A549 (cell line): Measurements from ENCODE around the gene DEAF1. TPM values are rescaled to one million over a fixed set of nuclear protein-coding genes. Genes with fewer than 3 reads are reported as not detected.

Source experiments
- ATAC-seq, 2 experiments: fragments of 200-7000 bp in 1 of 2; fragments of >200 bp in 1 of 2; cut with Nextera tagmentation in 1 of 2; cut with Tn5 transposase in 1 of 2; 3 replicates each; pipeline versions ENCODE4 v1.8.0 to v1.9.1; 2018 to 2020; ENCODE audit warnings: mild to moderate bottlenecking in 1 of 2, moderate library complexity in 1 of 2
- CTCF ChIA-PET: fragments of 300-600 bp; sonication (Branson Sonifier 250); formaldehyde crosslinking; extraction: SDS; loops from one replicate; lab custom pipeline; 2021; ENCODE audit warnings: antibody characterized with exemption, inconsistent platforms; lab: Yijun Ruan, JAX
- POLR2A ChIA-PET: fragments of 350-600 bp; formaldehyde crosslinking; extraction: SDS; loops from one replicate; lab custom pipeline; 2021; ENCODE audit warnings: antibody characterized with exemption, inconsistent platforms; lab: Yijun Ruan, JAX
- DNase-seq, 2 experiments: peaks; one replicate each; pipeline versions ENCODE4 v3.0.0 to v3.0.0-alpha.2; 2011 to 2016; ENCODE audit warnings: low read depth in 1 of 2, low spot score in 1 of 2
- FAIRE-seq: peaks from 2 replicates; lab custom pipeline; 2011; peaks lifted over from hg19 to GRCh38; lab: Jason Lieb, UNC
- H3K27ac ChIP-seq, 2 experiments: fragments of >200 bp; sonication (Bioruptor Twin); formaldehyde crosslinking; 3 replicates each; pipeline ENCODE4 v1.5.1; 2016 to 2017
- H3K4me1 ChIP-seq: fragments of >200 bp; sonication (Bioruptor Twin); formaldehyde crosslinking; 3 replicates; pipeline ENCODE4 v1.6.1; 2016
- H3K4me2 ChIP-seq: fragments of >200 bp; sonication (Bioruptor Twin); formaldehyde crosslinking; 3 replicates; pipeline ENCODE4 v1.6.1; 2016
- H3K4me3 ChIP-seq: fragments of >200 bp; sonication (Bioruptor Twin); formaldehyde crosslinking; 3 replicates; pipeline ENCODE4 v1.5.1; 2016
- H3K9me3 ChIP-seq: fragments of >200 bp; sonication (Bioruptor Twin); formaldehyde crosslinking; 3 replicates; pipeline ENCODE4 v1.6.1; 2016
- BCL3 ChIP-seq: fragments of >200 bp; sonication (Bioruptor Twin); formaldehyde crosslinking; IDR thresholded peaks from 3 replicates; pipeline ENCODE4 v1.6.1; 2016
- E2F6 ChIP-seq: IDR thresholded peaks from 2 replicates; pipeline ENCODE4 v1.6.1; 2012; ENCODE audit warnings: low read depth, borderline replicate concordance
- EHMT2 ChIP-seq: fragments of 200-600 bp; sonication (generic); IDR thresholded peaks from 2 replicates; pipeline ENCODE4 v1.6.1; 2016; ENCODE audit warnings: antibody characterized with exemption, low read depth, mild to moderate bottlenecking, moderate library complexity
- EP300 ChIP-seq, 2 experiments: fragments of >200 bp; sonication (Bioruptor Twin); formaldehyde crosslinking; IDR thresholded peaks; 2 replicates in 1 of 2; 3 replicates in 1 of 2; pipeline ENCODE4 v1.6.1; 2016 to 2017
- FOSL2 ChIP-seq, 2 experiments: fragments of 450-650 bp in 1 of 2; fragments of >200 bp in 1 of 2; sonication (Bioruptor Twin) in 1 of 2; formaldehyde crosslinking; IDR thresholded peaks; 2 replicates each; pipeline versions ENCODE4 v1.5.0 to v1.6.1; 2016 to 2020; ENCODE audit warnings: mild to moderate bottlenecking in 1 of 2, moderate library complexity in 1 of 2
- JUN ChIP-seq, 2 experiments: fragments of >200 bp; sonication (Bioruptor Twin); formaldehyde crosslinking; IDR thresholded peaks; 2 replicates in 1 of 2; 3 replicates in 1 of 2; pipeline ENCODE4 v1.6.1; 2016 to 2017
- MAFK ChIP-seq: fragments of 450-650 bp; IDR thresholded peaks from 2 replicates; pipeline ENCODE4 v1.6.1; 2014; ENCODE audit not compliant: partially characterized antibody
- MAX ChIP-seq: IDR thresholded peaks from 2 replicates; pipeline ENCODE4 v1.6.1; 2012
- PBX3 ChIP-seq: IDR thresholded peaks from 2 replicates; pipeline ENCODE4 v1.6.1; 2012
- PHF8 ChIP-seq: fragments of 200-600 bp; sonication (generic); IDR thresholded peaks from 2 replicates; pipeline ENCODE4 v1.6.1; 2016; ENCODE audit warnings: low read depth, mild to moderate bottlenecking, antibody characterized with exemption, moderate library complexity, borderline replicate concordance
- POLR2A ChIP-seq: IDR thresholded peaks from 2 replicates; pipeline ENCODE4 v1.6.1; 2012; ENCODE audit warnings: mild to moderate bottlenecking, low read length
- RCOR1 ChIP-seq: fragments of 150-350 bp; IDR thresholded peaks from 2 replicates; pipeline ENCODE4 v1.6.1; 2014; ENCODE audit warnings: antibody characterized with exemption, low read length, low read depth
- RFX5 ChIP-seq: fragments of 450-650 bp; IDR thresholded peaks from 2 replicates; pipeline ENCODE4 v1.7.1; 2014; ENCODE audit warnings: antibody characterized with exemption, mild to moderate bottlenecking, moderate library complexity
- WGBS: methylation state at CpG from one replicate; pipeline ENCODE4 v1.1.6; 2017; ENCODE audit errors: missing lambda C conversion rate; 5-methylcytosine and 5-hydroxymethylcytosine counted together
- polyA plus RNA-seq, 4 experiments: library from polyadenylated mRNA; depleted of rRNA in 3 of 4; stranded (reverse); fragments of >200 nt; fragmentation: RNase III in 1 of 4; extraction: RNeasy Plus Mini Kit Qiagen cat#74134 plus additional on column Dnase treatment in 1 of 4; gene quantifications; 2 replicates in 3 of 4; 3 replicates in 1 of 4; pipeline ENCODE4 v1.2.3, GENCODE V29; 2011 to 2017

DEAF1 gene
- polyA plus RNA-seq, 2 of the 4 experiments (the other 2 are of a cell fraction), result 16.0 to 24.0 TPM

GRCh38 chr11:706957-707816 lies 12.2 kb upstream of the DEAF1 start (continued):
- TF ChIP-seq MAX (no peak; the same call in 1 of the 2 replicates), RFX5 (no peak), EHMT2 (no peak)

GRCh38 chr11:706439-706956 lies 11.5 kb upstream of the DEAF1 start:
- ATAC-seq, result peak; percentile 33 to 37
- Histone ChIP-seq H3K9me3 (no peaks in the 10 kb centered on the region), H3K4me3 (peak overlapping the region; percentile 97), H3K27ac (peak overlapping the region; percentile 91 to 99)
- FAIRE-seq, result no peak
- WGBS, result 1% methylated on average over 17 of the region's 22 CpGs
- DNase-seq, result peak; percentile 41 to 61
- no peak; a peak in 1 of 5 replicates for TF ChIP-seq JUN (IDR thresholded peaks at IDR 0.05)
- TF ChIP-seq EP300 (IDR thresholded peaks at IDR 0.05), result no peak
- no peak for TF ChIP-seq FOSL2 (IDR thresholded peaks at IDR 0.05)
- peak; percentile 85 for TF ChIP-seq FOSL2 (CRISPR knock-in tag; IDR thresholded peaks at IDR 0.05)
- TF ChIP-seq, all 56 proteins: peak for 1
- peaks cover 70% of the 10 kb centered on the region for H3K4me1 ChIP-seq
- ChIA-PET CTCF (interaction anchor here (1.1 to 26.0 kb wide), 4 partner anchors 11 to 152 kb away, joined by 3 to 599 read pairs (median 24); partner anchors contain the start of genes DEAF1 and TMEM80), POLR2A (interaction anchor here (0.8 to 3.5 kb wide), 2 partner anchors 10 to 49 kb away, joined by 3 to 41 read pairs; partner anchors contain the start of genes DEAF1 and TMEM80)
- peak overlapping the region; percentile 100 for H3K4me2 ChIP-seq

GRCh38 chr11:705646-706438 lies 10.8 kb upstream of the DEAF1 start, which contains the start of gene EPS8L2:
Gene EPS8L2 (plus strand): TSS chr11:706231. CDS start chr11:709408, 3,177 bp downstream.
- ChIA-PET CTCF (interaction anchor here (1.1 to 26.0 kb wide), 5 partner anchors 10 to 152 kb away, joined by 3 to 599 read pairs (median 4); partner anchors contain the start of genes DEAF1 and TMEM80), POLR2A (interaction anchor here (0.7 to 3.5 kb wide), 2 partner anchors 10 to 14 kb away, joined by 3 to 41 read pairs; partner anchors contain the start of genes DEAF1 and TMEM80)
- Histone ChIP-seq H3K9me3 (no peaks in the 10 kb centered on the region), H3K4me2 (peak within 1 kb of the TSS; percentile 100), H3K4me1 (peaks cover 69% of the 10 kb centered on the region), H3K4me3 (peak within 1 kb of the TSS; percentile 97), H3K27ac (peak within 1 kb of the TSS; percentile 91 to 99)
- WGBS, result 1% methylated on average over 14 of the region's 90 CpGs
- DNase-seq (peak in 1 of 2 experiments; percentile 56), FAIRE-seq (no peak), ATAC-seq (peak; percentile 45 to 49)
- TF ChIP-seq BCL3 (0 out of 3 replicates have a peak, but pooled peaks have one; percentile 33), RCOR1 (no peak), E2F6 (0 out of 2 replicates have a peak, but pooled peaks have one; percentile 21), EHMT2 (no peak), PHF8 (peak; percentile 9; the same call in 1 of the 2 replicates), MAFK (no peak), POLR2A (peak; percentile 53), PBX3 (0 out of 2 replicates have a peak, but pooled peaks have one; percentile 10), JUN (IDR thresholded peaks at IDR 0.05) (peak; percentile 20 to 21; a peak in 1 of 5 replicates)
